Calu3 (cell line): ENCODE data around the gene TECPR2. TPM values are rescaled to one million over a fixed set of nuclear protein-coding genes. Genes with fewer than 3 reads are reported as not detected.

Experiments used
- BruUV-seq: library from RNA; stranded (reverse); fragments of 400-500 nt; replicated peaks from 2 replicates; lab custom pipeline; 2021; lab: Mats Ljungman, UMichigan
- CTCF ChIA-PET: fragments of 300-600 bp; sonication (Branson Sonifier 250); formaldehyde crosslinking; loops from one replicate; lab custom pipeline; 2022; ENCODE audit warnings: antibody characterized with exemption; lab: Charles Lee
- DNase-seq: peaks from one replicate; pipeline ENCODE4 v3.0.0; 2022
- H3K27ac Mint-ChIP-seq: one replicate; pipeline ENCODE4 v1.8.0; 2022; ENCODE audit warnings: mixed read lengths; ENCODE audit not compliant: unreplicated experiment
- H3K27me3 Mint-ChIP-seq: one replicate; pipeline ENCODE4 v1.8.0; 2022; ENCODE audit warnings: mixed read lengths; ENCODE audit not compliant: unreplicated experiment
- H3K36me3 Mint-ChIP-seq: one replicate; pipeline ENCODE4 v1.8.0; 2022; ENCODE audit warnings: mild to moderate bottlenecking, moderate library complexity, mixed read lengths; ENCODE audit not compliant: insufficient read depth, unreplicated experiment
- H3K4me1 Mint-ChIP-seq: one replicate; pipeline ENCODE4 v1.8.0; 2022; ENCODE audit warnings: mild to moderate bottlenecking, low read depth, mixed read lengths; ENCODE audit not compliant: unreplicated experiment
- H3K4me3 Mint-ChIP-seq: one replicate; pipeline ENCODE4 v1.8.0; 2022; ENCODE audit warnings: mild to moderate bottlenecking, low read depth, moderate library complexity, mixed read lengths; ENCODE audit not compliant: unreplicated experiment
- H3K9me3 Mint-ChIP-seq: one replicate; pipeline ENCODE4 v1.8.0; 2022; ENCODE audit warnings: low read depth, mixed read lengths; ENCODE audit not compliant: unreplicated experiment
- CTCF ChIP-seq: fragments of 200-600 bp; IDR thresholded peaks from one replicate; pipeline ENCODE4 v1.8.0; 2022; ENCODE audit warnings: antibody characterized with exemption; ENCODE audit not compliant: unreplicated experiment
- intact Hi-C: fragments of 100-400 bp; cut with micrococcal nuclease; formaldehyde crosslinking; loops from one replicate; pipeline ENCODE4 v1.10.0; 2022; ENCODE audit not compliant: unreplicated experiment
- total RNA-seq: library from RNA; stranded (reverse); gene quantifications from 2 replicates; pipeline ENCODE4 v1.2.3, GENCODE V29; 2022

The TECPR2 gene
- total RNA-seq, 1 experiment from 2014 or later = 21.7 TPM

- CTCF ChIA-PET = interaction anchor here (0.7 kb wide), 1 partner anchor 13 kb away, joined by 3 read pairs; no protein-coding TSS in a partner anchor
- Mint-ChIP-seq H3K4me3 (no peak overlapping the region), H3K27me3 (no peaks in the 10 kb centered on the region), H3K9me3 (peaks cover 5% of the 10 kb centered on the region), H3K4me1 (peaks cover 14% of the 10 kb centered on the region), H3K27ac (no peak overlapping the region), H3K36me3 (peaks cover 12% of the 10 kb centered on the region)
- BruUV-seq = no TSS peak
- DNase-seq = no peak
- intact Hi-C loops = no loop called here
- no peak for TF ChIP-seq CTCF
These were observed 109.4 kb downstream of the TECPR2 start for GRCh38 chr14:102471921-102472790.

- DNase-seq = no peak
- H3K27me3 Mint-ChIP-seq = no peaks in the 10 kb centered on the region
- CTCF ChIA-PET = interaction anchor here (0.7 kb wide), 1 partner anchor 12 kb away, joined by 3 read pairs; no protein-coding TSS in a partner anchor
- no TSS peak for BruUV-seq
- peaks cover 10% of the 10 kb centered on the region for H3K36me3 Mint-ChIP-seq
- peaks cover 5% of the 10 kb centered on the region for H3K9me3 Mint-ChIP-seq
- H3K4me3 Mint-ChIP-seq = no peak overlapping the region
- H3K27ac Mint-ChIP-seq = no peak overlapping the region
- H3K4me1 Mint-ChIP-seq = peaks cover 14% of the 10 kb centered on the region
- TF ChIP-seq CTCF = no peak
- intact Hi-C loops = no loop called here
These were observed 110.0 kb downstream of the TECPR2 start for GRCh38 chr14:102472791-102473150.

- no peak for DNase-seq
- CTCF ChIA-PET = no interaction called here
- Mint-ChIP-seq H3K9me3 (peaks cover 5% of the 10 kb centered on the region), H3K27me3 (no peaks in the 10 kb centered on the region), H3K27ac (no peak overlapping the region), H3K4me3 (no peak overlapping the region), H3K4me1 (peaks cover 13% of the 10 kb centered on the region), H3K36me3 (peaks cover 5% of the 10 kb centered on the region)
- TF ChIP-seq CTCF = no peak
- intact Hi-C loops = no loop called here
- no TSS peak for BruUV-seq
These were observed 110.8 kb downstream of the TECPR2 start for GRCh38 chr14:102473559-102473958.

- no peak overlapping the region for H3K27ac Mint-ChIP-seq
- TF ChIP-seq CTCF = no peak
- DNase-seq = no peak
- no TSS peak for BruUV-seq
- no peaks in the 10 kb centered on the region for H3K27me3 Mint-ChIP-seq
- H3K4me3 Mint-ChIP-seq = no peak overlapping the region
- no peaks in the 10 kb centered on the region for H3K9me3 Mint-ChIP-seq
- peaks cover 5% of the 10 kb centered on the region for H3K36me3 Mint-ChIP-seq
- CTCF ChIA-PET = no interaction called here
- H3K4me1 Mint-ChIP-seq = no peaks in the 10 kb centered on the region
- intact Hi-C loops = no loop called here
These were observed 112.2 kb downstream of the TECPR2 start for GRCh38 chr14:102474934-102475333.
